Thymus (tissue), 11 donors: ENCODE measurements around the gene NR2F2. TPM values are rescaled to one million over a fixed set of nuclear protein-coding genes. Genes with fewer than 3 reads are reported as not detected.

Experiments used
- DNase-seq, 9 donors: peaks; one replicate each; pipeline ENCODE4 v3.0.0-alpha.2; 2013; ENCODE audit warnings: low spot score in 9 of 9, low read depth in 6 of 9, missing footprints in 1 of 9
- H3K27ac ChIP-seq, 2 donors: one replicate each; pipeline ENCODE4 v1.5.1; 2013; ENCODE audit warnings: control low read depth in 1 of 2, low read depth in 1 of 2, low read length in 1 of 2, mild to moderate bottlenecking in 1 of 2, moderate library complexity in 1 of 2
- H3K27me3 ChIP-seq, 2 donors: one replicate each; pipeline ENCODE4 v1.5.1; 2013; ENCODE audit warnings: low read length in 1 of 2; ENCODE audit not compliant: control insufficient read depth in 2 of 2, insufficient read depth in 1 of 2
- H3K36me3 ChIP-seq, 2 donors: one replicate each; pipeline ENCODE4 v1.5.1; 2013; ENCODE audit warnings: low read length in 1 of 2, mild to moderate bottlenecking in 1 of 2, moderate library complexity in 1 of 2; ENCODE audit not compliant: control insufficient read depth in 2 of 2, insufficient read depth in 2 of 2
- H3K4me1 ChIP-seq, 2 donors: one replicate each; pipeline ENCODE4 v1.5.1; 2013; ENCODE audit warnings: low read length in 2 of 2; ENCODE audit not compliant: control insufficient read depth in 2 of 2, insufficient read depth in 2 of 2
- H3K4me3 ChIP-seq, 2 donors: one replicate each; pipeline ENCODE4 v1.5.1; 2013; ENCODE audit warnings: low read length in 2 of 2, control low read depth in 1 of 2, mild to moderate bottlenecking in 1 of 2
- H3K9me3 ChIP-seq, 2 donors: one replicate each; pipeline ENCODE4 v1.5.1; 2013; ENCODE audit warnings: low read length in 1 of 2, mild to moderate bottlenecking in 1 of 2; ENCODE audit not compliant: control insufficient read depth in 2 of 2, insufficient read depth in 1 of 2
- WGBS: extraction: QIAGEN DNeasy Blood & Tissue Kit; methylation state at CpG from one replicate; pipeline ENCODE4 v1.1.7; 2013; 5-methylcytosine and 5-hydroxymethylcytosine counted together
- polyA plus RNA-seq: library from polyadenylated mRNA; stranded (reverse); fragments of 200-250 nt; gene quantifications from one replicate; pipeline ENCODE4 v1.2.3, GENCODE V29; 2013
- total RNA-seq: library from RNA; stranded (reverse); fragments of 120-200 nt; gene quantifications from one replicate; pipeline ENCODE4 v1.2.4, GENCODE V29; 2013
- donor health status: healthy.

NR2F2 gene
- total and polyA plus RNA-seq, 2 donors: 2.0 to 11.9 TPM

GRCh38 chr15:96311956-96312294 lies 18.6 kb upstream of the NR2F2 start:
- H3K9me3 ChIP-seq: no peaks in the 10 kb centered on the region
- H3K4me1 ChIP-seq: no peaks in the 10 kb centered on the region
- no peak overlapping the region for H3K27ac ChIP-seq
- peaks cover 0 to 3% of the 10 kb centered on the region in 2 donors for H3K27me3 ChIP-seq
- DNase-seq: no peak
- no peak overlapping the region for H3K4me3 ChIP-seq
- 94% methylated on average over 5 of the region's 5 CpGs for WGBS
- no peaks in the 10 kb centered on the region for H3K36me3 ChIP-seq

GRCh38 chr15:96312641-96313335 lies 17.7 kb upstream of the NR2F2 start:
- Histone ChIP-seq H3K4me1 (no peaks in the 10 kb centered on the region), H3K4me3 (no peak overlapping the region), H3K27ac (no peak overlapping the region), H3K27me3 (peaks cover 5 to 6% of the 10 kb centered on the region in 2 donors), H3K36me3 (no peaks in the 10 kb centered on the region), H3K9me3 (no peaks in the 10 kb centered on the region)
- no peak for DNase-seq
- 59% methylated on average over 4 of the region's 4 CpGs for WGBS

GRCh38 chr15:96314518-96314917 lies 16.0 kb upstream of the NR2F2 start:
- Histone ChIP-seq H3K9me3 (no peaks in the 10 kb centered on the region), H3K36me3 (no peaks in the 10 kb centered on the region), H3K27me3 (peaks cover 5 to 6% of the 10 kb centered on the region in 2 donors), H3K4me3 (no peak overlapping the region), H3K4me1 (no peaks in the 10 kb centered on the region), H3K27ac (no peak overlapping the region)
- no peak for DNase-seq

- 96% methylated on average over 1 of the region's 1 CpG for WGBS
- Histone ChIP-seq H3K27me3 (peaks cover 7 to 10% of the 10 kb centered on the region in 2 donors), H3K9me3 (no peaks in the 10 kb centered on the region), H3K4me1 (no peaks in the 10 kb centered on the region), H3K4me3 (no peak overlapping the region), H3K27ac (no peak overlapping the region), H3K36me3 (no peaks in the 10 kb centered on the region)
- no peak for DNase-seq
These were observed 15.5 kb upstream of the NR2F2 start for GRCh38 chr15:96314963-96315362.

- Histone ChIP-seq H3K4me1 (no peaks in the 10 kb centered on the region), H3K27me3 (peaks cover 28 to 29% of the 10 kb centered on the region in 2 donors), H3K4me3 (no peak overlapping the region), H3K27ac (no peak overlapping the region), H3K9me3 (no peaks in the 10 kb centered on the region), H3K36me3 (no peaks in the 10 kb centered on the region)
- no peak for DNase-seq
- WGBS: 29% methylated on average over 2 of the region's 2 CpGs
These were observed 13.4 kb upstream of the NR2F2 start for GRCh38 chr15:96316953-96317629.

GRCh38 chr15:96320107-96320506 lies 10.4 kb upstream of the NR2F2 start:
- Histone ChIP-seq H3K9me3 (no peaks in the 10 kb centered on the region), H3K27ac (no peak overlapping the region), H3K4me3 (no peak overlapping the region), H3K4me1 (no peaks in the 10 kb centered on the region), H3K36me3 (no peaks in the 10 kb centered on the region), H3K27me3 (peaks cover 53 to 58% of the 10 kb centered on the region in 2 donors)
- DNase-seq: no peak
- WGBS: 34% methylated on average over 2 of the region's 2 CpGs

- no peak for DNase-seq
- H3K9me3 ChIP-seq: no peaks in the 10 kb centered on the region
- no peak overlapping the region for H3K27ac ChIP-seq
- 9% methylated on average over 28 of the region's 28 CpGs for WGBS
- H3K36me3 ChIP-seq: no peaks in the 10 kb centered on the region
- no peak overlapping the region for H3K4me3 ChIP-seq
- H3K4me1 ChIP-seq: no peaks in the 10 kb centered on the region
- H3K27me3 ChIP-seq: peaks cover 61 to 67% of the 10 kb centered on the region in 2 donors
These were observed 9.5 kb upstream of the NR2F2 start for GRCh38 chr15:96320703-96321638.

GRCh38 chr15:96321639-96322535 lies 8.6 kb upstream of the NR2F2 start:
- Histone ChIP-seq H3K36me3 (no peaks in the 10 kb centered on the region), H3K4me1 (no peaks in the 10 kb centered on the region), H3K27ac (peak overlapping the region; percentile 25 to 32), H3K27me3 (peaks cover 68 to 76% of the 10 kb centered on the region in 2 donors), H3K4me3 (no peak overlapping the region), H3K9me3 (no peaks in the 10 kb centered on the region)
- WGBS: 4% methylated on average over 64 of the region's 64 CpGs
- no peak for DNase-seq
